ENCODE results near the gene IDUA. TPM values are rescaled to one million over a fixed set of nuclear protein-coding genes. Genes with fewer than 3 reads are reported as not detected.

The IDUA gene
- polyA plus RNA-seq, 1 donor (not counting 4 experiments of a cell fraction or from before 2014, with no cell fraction given) = 1.2 TPM

DNA sequence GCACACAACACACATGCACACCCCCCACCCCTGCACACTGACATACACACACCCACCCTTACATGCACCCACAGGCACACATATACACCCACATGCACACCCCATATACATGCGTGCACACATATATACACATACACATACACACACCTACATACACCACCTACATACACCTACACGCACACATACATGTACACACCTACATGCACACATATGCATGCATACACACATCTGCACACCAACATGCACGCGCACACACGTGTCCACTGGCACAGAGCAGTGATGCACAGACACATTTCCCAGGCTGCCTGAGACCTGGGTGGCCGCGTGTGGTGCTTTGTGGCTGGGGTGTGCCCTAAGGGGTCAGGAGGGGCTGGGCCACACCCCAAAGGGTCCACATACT, 56.3 kb downstream of the IDUA start:
- no peak overlapping the region for H3K27ac ChIP-seq (ENCODE audit: control insufficient read depth, insufficient read depth, low read length)

DNA sequence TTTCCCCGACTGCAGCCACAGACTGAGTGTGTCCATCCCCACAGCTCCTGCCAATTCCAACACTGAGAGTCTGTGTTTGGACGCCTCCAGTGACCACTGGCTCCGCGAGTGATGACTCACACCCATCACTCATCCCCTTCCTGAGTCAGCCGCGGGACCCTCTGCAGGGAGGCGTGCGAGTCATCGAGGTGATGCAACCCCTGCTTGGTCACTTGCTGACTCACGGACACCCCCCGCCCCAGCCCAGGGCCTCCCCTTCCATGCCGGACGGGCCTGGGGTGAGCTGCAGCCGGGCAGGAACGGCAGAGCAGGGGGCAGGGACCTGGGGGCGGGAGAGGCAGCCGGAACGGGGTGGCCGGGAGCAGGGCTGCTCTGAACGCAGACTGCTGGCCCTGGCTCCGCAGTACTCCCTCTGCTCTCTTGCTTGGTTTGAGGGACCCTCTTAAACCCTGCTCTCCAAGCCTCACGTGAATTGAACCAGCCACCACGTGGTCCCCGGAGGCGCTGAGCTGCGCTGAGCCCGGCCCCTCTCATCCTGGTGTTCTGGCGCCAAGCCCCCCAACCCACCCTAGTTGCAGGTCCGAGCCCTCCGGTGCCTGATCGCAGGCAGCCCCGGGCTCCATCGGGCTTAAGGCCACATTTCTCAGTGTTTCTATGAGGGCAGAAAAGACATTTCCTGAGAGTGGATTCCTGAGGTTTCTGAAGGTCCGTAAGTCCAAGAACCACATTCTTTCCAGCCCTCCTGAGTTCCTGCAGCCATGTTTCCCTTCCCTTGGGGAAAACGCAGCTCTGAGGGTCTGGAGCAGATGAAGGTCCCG, 57.0 kb downstream of the IDUA start:
- Histone ChIP-seq H3K4me2 (ENCODE audit: control insufficient read depth, extremely low read depth, insufficient read depth, low read depth, low read length) (peak overlapping the region; percentile 31), H3K27me3 (ENCODE audit: control insufficient read depth, extremely low read depth, insufficient read depth, low read length) (peaks cover 18% of the 10 kb centered on the region), H3K27ac (ENCODE audit: control insufficient read depth, insufficient read depth, low read length) (no peak overlapping the region), H3K9me3 (ENCODE audit: control insufficient read depth, low read depth, low read length) (no peaks in the 10 kb centered on the region), H3K4me1 (ENCODE audit: control insufficient read depth, extremely low read depth, insufficient read depth, low read length) (peaks cover 35% of the 10 kb centered on the region), H3K9ac (ENCODE audit: control insufficient read depth, extremely low read depth, insufficient read depth, low read length) (no peak overlapping the region), H3K79me2 (ENCODE audit: control insufficient read depth, insufficient read depth, low read length) (no peaks in the 10 kb centered on the region), H2AFZ (ENCODE audit: control insufficient read depth, low read length) (no peak overlapping the region), H4K20me1 (ENCODE audit: control insufficient read depth, extremely low read depth, insufficient read depth, low read length) (no peaks in the 10 kb centered on the region), H3K36me3 (ENCODE audit: control insufficient read depth in 2 of 2, extremely low read depth in 1 of 2, insufficient read depth in 2 of 2, low read length in 2 of 2) (no peaks in the 10 kb centered on the region), H3K9me1 (ENCODE audit: control insufficient read depth, extremely low read depth, insufficient read depth, low read length) (no peaks in the 10 kb centered on the region), H3K4me3 (ENCODE audit: control insufficient read depth in 2 of 3, extremely low read depth in 1 of 3, insufficient read depth in 2 of 3, low read depth in 1 of 3, low read length in 3 of 3) (no peak overlapping the region)
- TF ChIP-seq CTCF (optimal IDR thresholded peaks at IDR 0.05 in 1 of 3, IDR thresholded peaks at IDR 0.05 in 1 of 3, conservative IDR thresholded peaks at IDR 0.05 in 1 of 3; ENCODE audit: extremely low read depth in 1 of 3, insufficient read depth in 2 of 3, low read length in 3 of 3) (no peak), EZH2 (IDR thresholded peaks at IDR 0.05; ENCODE audit: low read length) (no peak)
- DNase-seq (ENCODE audit: low read depth, low spot score) (peak; percentile 87), FAIRE-seq (peak; percentile 92)
- dilution Hi-C loops (cut with MboI; ENCODE audit: extremely low pct_ligation_motif_present, low sequenced_read_pairs) = no loop called here

More for the DNA sequence above, 56.3 kb downstream of the IDUA start:
- DNase-seq (ENCODE audit: low read depth, low spot score) (no peak), FAIRE-seq (no peak)
- H3K4me1 ChIP-seq (ENCODE audit: control insufficient read depth, extremely low read depth, insufficient read depth, low read length) = peaks cover 35% of the 10 kb centered on the region
- no peaks in the 10 kb centered on the region for H3K36me3 ChIP-seq (ENCODE audit: control insufficient read depth in 2 of 2, extremely low read depth in 1 of 2, insufficient read depth in 2 of 2, low read length in 2 of 2)
- no peaks in the 10 kb centered on the region for H3K9me1 ChIP-seq (ENCODE audit: control insufficient read depth, extremely low read depth, insufficient read depth, low read length)
- no peaks in the 10 kb centered on the region for H3K9me3 ChIP-seq (ENCODE audit: control insufficient read depth, low read depth, low read length)
- H4K20me1 ChIP-seq (ENCODE audit: control insufficient read depth, extremely low read depth, insufficient read depth, low read length) = no peaks in the 10 kb centered on the region
- no peak for TF ChIP-seq EZH2 (IDR thresholded peaks at IDR 0.05; ENCODE audit: low read length)
- no peak for TF ChIP-seq CTCF (optimal IDR thresholded peaks at IDR 0.05 in 1 of 3, IDR thresholded peaks at IDR 0.05 in 1 of 3, conservative IDR thresholded peaks at IDR 0.05 in 1 of 3; ENCODE audit: extremely low read depth in 1 of 3, insufficient read depth in 2 of 3, low read length in 3 of 3)
- H3K4me2 ChIP-seq (ENCODE audit: control insufficient read depth, extremely low read depth, insufficient read depth, low read depth, low read length) = peak overlapping the region; percentile 31
- no peak overlapping the region for H3K4me3 ChIP-seq (ENCODE audit: control insufficient read depth in 2 of 3, extremely low read depth in 1 of 3, insufficient read depth in 2 of 3, low read depth in 1 of 3, low read length in 3 of 3)
- dilution Hi-C loops (cut with MboI; ENCODE audit: extremely low pct_ligation_motif_present, low sequenced_read_pairs) = no loop called here
- H3K27me3 ChIP-seq (ENCODE audit: control insufficient read depth, extremely low read depth, insufficient read depth, low read length) = peaks cover 18% of the 10 kb centered on the region
- H3K9ac ChIP-seq (ENCODE audit: control insufficient read depth, extremely low read depth, insufficient read depth, low read length) = no peak overlapping the region
- no peaks in the 10 kb centered on the region for H3K79me2 ChIP-seq (ENCODE audit: control insufficient read depth, insufficient read depth, low read length)
- no peak overlapping the region for H2AFZ ChIP-seq (ENCODE audit: control insufficient read depth, low read length)
